ENCODE results near the gene HIPK1. TPM values are rescaled to one million over a fixed set of nuclear protein-coding genes. Genes with fewer than 3 reads are reported as not detected.
"Not testable (repeated sequence)": the region's sequence is repeated elsewhere in the genome, so short reads cannot be mapped to it uniquely, and the experiment has no call there.

Gene HIPK1
- total RNA-seq, 1 donor from 2014 or later, result 52.2 TPM

GRCh38 chr1:114015075-114015474 is 86.0 kb downstream of the HIPK1 start:
- TF ChIP-seq, protein P1, sequence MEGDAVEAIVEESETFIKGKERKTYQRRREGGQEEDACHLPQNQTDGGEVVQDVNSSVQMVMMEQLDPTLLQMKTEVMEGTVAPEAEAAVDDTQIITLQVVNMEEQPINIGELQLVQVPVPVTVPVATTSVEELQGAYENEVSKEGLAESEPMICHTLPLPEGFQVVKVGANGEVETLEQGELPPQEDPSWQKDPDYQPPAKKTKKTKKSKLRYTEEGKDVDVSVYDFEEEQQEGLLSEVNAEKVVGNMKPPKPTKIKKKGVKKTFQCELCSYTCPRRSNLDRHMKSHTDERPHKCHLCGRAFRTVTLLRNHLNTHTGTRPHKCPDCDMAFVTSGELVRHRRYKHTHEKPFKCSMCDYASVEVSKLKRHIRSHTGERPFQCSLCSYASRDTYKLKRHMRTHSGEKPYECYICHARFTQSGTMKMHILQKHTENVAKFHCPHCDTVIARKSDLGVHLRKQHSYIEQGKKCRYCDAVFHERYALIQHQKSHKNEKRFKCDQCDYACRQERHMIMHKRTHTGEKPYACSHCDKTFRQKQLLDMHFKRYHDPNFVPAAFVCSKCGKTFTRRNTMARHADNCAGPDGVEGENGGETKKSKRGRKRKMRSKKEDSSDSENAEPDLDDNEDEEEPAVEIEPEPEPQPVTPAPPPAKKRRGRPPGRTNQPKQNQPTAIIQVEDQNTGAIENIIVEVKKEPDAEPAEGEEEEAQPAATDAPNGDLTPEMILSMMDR (IDR thresholded peaks at IDR 0.05; ENCODE audit: borderline replicate concordance), result no peak
- intact Hi-C loops (cut with micrococcal nuclease), result no loop called here
- no peak overlapping the region for H3K4me3 ChIP-seq

DNA sequence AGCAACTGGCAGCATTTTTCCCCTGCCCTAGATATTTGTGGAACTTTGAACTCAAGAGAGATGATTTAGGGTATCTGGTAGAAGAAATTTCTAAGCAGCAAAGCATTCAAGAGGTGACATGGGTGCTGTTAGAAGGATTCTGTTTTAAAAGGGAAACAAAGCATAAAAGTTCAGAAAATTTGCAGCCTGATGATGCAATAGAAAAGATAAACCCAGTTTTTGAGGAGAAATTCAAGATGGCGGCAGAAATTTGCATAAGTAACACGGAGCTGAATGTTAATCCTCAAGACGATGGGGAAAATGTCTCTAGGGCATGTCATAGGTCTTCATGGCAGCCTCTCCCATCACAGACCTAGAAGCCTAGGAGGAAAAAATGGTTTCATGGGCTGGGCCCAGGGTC is 90.6 kb downstream of the HIPK1 start:
- H3K36me3 ChIP-seq; H3K4me3 ChIP-seq; H3K9me3 ChIP-seq (replicated peaks); DNase-seq; H3K27ac ChIP-seq (replicated peaks); H3K4me1 ChIP-seq; intact Hi-C loops (cut with micrococcal nuclease): not testable (repeated sequence)
- peaks cover 17% of the 10 kb centered on the region for H3K27me3 ChIP-seq (ENCODE audit: low read depth)

More at GRCh38 chr1:114015075-114015474, 86.0 kb downstream of the HIPK1 start:
- H3K27ac ChIP-seq (replicated peaks), result no peak overlapping the region
- no peaks in the 10 kb centered on the region for H3K9me3 ChIP-seq (replicated peaks)
- DNase-seq, result no peak
- H3K36me3 ChIP-seq, result no peaks in the 10 kb centered on the region
- H3K27me3 ChIP-seq (ENCODE audit: low read depth), result peaks cover 38% of the 10 kb centered on the region
- H3K4me1 ChIP-seq, result no peaks in the 10 kb centered on the region

DNA sequence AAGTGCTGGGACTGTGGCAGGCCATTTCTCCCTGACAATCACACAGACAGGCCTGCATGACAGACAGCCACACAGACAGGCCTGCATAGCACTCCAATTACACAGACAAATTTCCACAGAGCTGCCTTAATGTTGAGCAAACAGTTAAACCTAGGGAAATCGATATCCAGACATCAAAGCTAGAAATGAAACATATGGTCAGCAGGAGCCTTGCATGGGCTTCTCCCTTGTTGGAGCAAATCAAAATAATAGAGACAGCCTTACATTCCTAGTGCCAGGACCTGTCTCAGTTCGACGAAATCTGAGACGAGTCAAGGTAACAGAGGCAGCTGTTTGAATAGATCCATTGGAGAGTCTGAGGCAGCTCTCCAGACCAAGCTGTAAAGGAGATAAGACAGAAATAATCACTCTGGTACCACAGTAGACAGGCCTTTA is 92.6 kb downstream of the HIPK1 start:
- Histone ChIP-seq H3K36me3 (no peaks in the 10 kb centered on the region), H3K4me1 (no peaks in the 10 kb centered on the region), H3K27ac (replicated peaks) (no peak overlapping the region), H3K9me3 (replicated peaks) (no peaks in the 10 kb centered on the region), H3K27me3 (ENCODE audit: low read depth) (peaks cover 19% of the 10 kb centered on the region), H3K4me3 (no peak overlapping the region)
- no peak for DNase-seq
- TF ChIP-seq, protein P1 (IDR thresholded peaks at IDR 0.05; ENCODE audit: borderline replicate concordance), result no peak
- intact Hi-C loops (cut with micrococcal nuclease), result no loop called here

- H3K4me1 ChIP-seq, result no peaks in the 10 kb centered on the region
Measured at GRCh38 chr1:114022877-114023276, 93.8 kb downstream of the HIPK1 start.

GRCh38 chr1:114023377-114023776 is 94.3 kb downstream of the HIPK1 start:
- TF ChIP-seq, protein P1 (IDR thresholded peaks at IDR 0.05; ENCODE audit: borderline replicate concordance), result no peak
- Histone ChIP-seq H3K4me3 (no peak overlapping the region), H3K4me1 (no peaks in the 10 kb centered on the region), H3K27ac (replicated peaks) (no peak overlapping the region), H3K9me3 (replicated peaks) (no peaks in the 10 kb centered on the region), H3K36me3 (no peaks in the 10 kb centered on the region), H3K27me3 (ENCODE audit: low read depth) (peaks cover 13% of the 10 kb centered on the region)
- DNase-seq, result no peak
- intact Hi-C loops (cut with micrococcal nuclease), result no loop called here

More at GRCh38 chr1:114022877-114023276, 93.8 kb downstream of the HIPK1 start:
- Histone ChIP-seq H3K4me3 (no peak overlapping the region), H3K27ac (replicated peaks) (no peak overlapping the region), H3K9me3 (replicated peaks) (no peaks in the 10 kb centered on the region), H3K36me3 (no peaks in the 10 kb centered on the region), H3K27me3 (ENCODE audit: low read depth) (peaks cover 11% of the 10 kb centered on the region)
- DNase-seq, result no peak
- TF ChIP-seq, protein P1 (IDR thresholded peaks at IDR 0.05; ENCODE audit: borderline replicate concordance), result no peak
- intact Hi-C loops (cut with micrococcal nuclease), result no loop called here

- DNase-seq, result no peak
Measured at GRCh38 chr1:114024049-114024448, 94.9 kb downstream of the HIPK1 start.

More at GRCh38 chr1:114024049-114024448, 94.9 kb downstream of the HIPK1 start:
- no peaks in the 10 kb centered on the region for H3K9me3 ChIP-seq (replicated peaks)
- H3K36me3 ChIP-seq, result no peaks in the 10 kb centered on the region
- H3K27me3 ChIP-seq (ENCODE audit: low read depth), result peaks cover 18% of the 10 kb centered on the region
- TF ChIP-seq, protein P1 (IDR thresholded peaks at IDR 0.05; ENCODE audit: borderline replicate concordance), result no peak
- H3K4me3 ChIP-seq, result no peak overlapping the region
- no peaks in the 10 kb centered on the region for H3K4me1 ChIP-seq
- no peak overlapping the region for H3K27ac ChIP-seq (replicated peaks)
- intact Hi-C loops (cut with micrococcal nuclease), result no loop called here
